ENCODE results near the gene ATP13A2.

The ATP13A2 gene

GRCh38 chr1:17020502-17020901 is 8.8 kb upstream of the ATP13A2 start:
- Histone ChIP-seq H4K20me1 (ENCODE audit: insufficient read depth, low read length) (no peaks in the 10 kb centered on the region), H3K27ac (ENCODE audit: low read length) (no peak overlapping the region), H3K4me2 (ENCODE audit: insufficient read depth, low read length) (no peak overlapping the region), H3K79me2 (ENCODE audit: insufficient read depth, low read length) (no peaks in the 10 kb centered on the region), H3K4me3 (ENCODE audit: low read depth in 1 of 2, low read length in 2 of 2) (no peak overlapping the region), H3K36me3 (ENCODE audit: insufficient read depth, low read length) (peaks cover 71% of the 10 kb centered on the region), H2AFZ (ENCODE audit: low read depth, low read length) (no peak overlapping the region), H3K9me3 (ENCODE audit: insufficient read depth, low read length, severe bottlenecking) (no peaks in the 10 kb centered on the region), H3K9ac (ENCODE audit: low read depth, low read length) (no peak overlapping the region), H3K4me1 (ENCODE audit: insufficient read depth, low read length) (no peaks in the 10 kb centered on the region), H3K27me3 (ENCODE audit: insufficient read depth, low read length, poor library complexity) (no peaks in the 10 kb centered on the region)
- ATAC-seq (ENCODE audit: insufficient read depth, low read depth) (no peak), DNase-seq (no peak)
- no peak for TF ChIP-seq EZH2 (IDR thresholded peaks at IDR 0.05; ENCODE audit: borderline replicate concordance, low read depth, low read length, severe bottlenecking)
- TF ChIP-seq, protein P1, sequence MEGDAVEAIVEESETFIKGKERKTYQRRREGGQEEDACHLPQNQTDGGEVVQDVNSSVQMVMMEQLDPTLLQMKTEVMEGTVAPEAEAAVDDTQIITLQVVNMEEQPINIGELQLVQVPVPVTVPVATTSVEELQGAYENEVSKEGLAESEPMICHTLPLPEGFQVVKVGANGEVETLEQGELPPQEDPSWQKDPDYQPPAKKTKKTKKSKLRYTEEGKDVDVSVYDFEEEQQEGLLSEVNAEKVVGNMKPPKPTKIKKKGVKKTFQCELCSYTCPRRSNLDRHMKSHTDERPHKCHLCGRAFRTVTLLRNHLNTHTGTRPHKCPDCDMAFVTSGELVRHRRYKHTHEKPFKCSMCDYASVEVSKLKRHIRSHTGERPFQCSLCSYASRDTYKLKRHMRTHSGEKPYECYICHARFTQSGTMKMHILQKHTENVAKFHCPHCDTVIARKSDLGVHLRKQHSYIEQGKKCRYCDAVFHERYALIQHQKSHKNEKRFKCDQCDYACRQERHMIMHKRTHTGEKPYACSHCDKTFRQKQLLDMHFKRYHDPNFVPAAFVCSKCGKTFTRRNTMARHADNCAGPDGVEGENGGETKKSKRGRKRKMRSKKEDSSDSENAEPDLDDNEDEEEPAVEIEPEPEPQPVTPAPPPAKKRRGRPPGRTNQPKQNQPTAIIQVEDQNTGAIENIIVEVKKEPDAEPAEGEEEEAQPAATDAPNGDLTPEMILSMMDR (IDR thresholded peaks at IDR 0.05; ENCODE audit: borderline replicate concordance, extremely low read depth, low read length, poor library complexity, severe bottlenecking), result no peak

- no peaks in the 10 kb centered on the region for H3K9me3 ChIP-seq (ENCODE audit: insufficient read depth, low read length, severe bottlenecking)
- TF ChIP-seq, protein P1 (IDR thresholded peaks at IDR 0.05; ENCODE audit: borderline replicate concordance, extremely low read depth, low read length, poor library complexity, severe bottlenecking), result no peak
- no peak for TF ChIP-seq EZH2 (IDR thresholded peaks at IDR 0.05; ENCODE audit: borderline replicate concordance, low read depth, low read length, severe bottlenecking)
- no peak overlapping the region for H3K4me2 ChIP-seq (ENCODE audit: insufficient read depth, low read length)
- no peak overlapping the region for H3K9ac ChIP-seq (ENCODE audit: low read depth, low read length)
- no peak overlapping the region for H3K4me3 ChIP-seq (ENCODE audit: low read depth in 1 of 2, low read length in 2 of 2)
- no peak overlapping the region for H2AFZ ChIP-seq (ENCODE audit: low read depth, low read length)
- H3K79me2 ChIP-seq (ENCODE audit: insufficient read depth, low read length), result no peaks in the 10 kb centered on the region
- no peaks in the 10 kb centered on the region for H4K20me1 ChIP-seq (ENCODE audit: insufficient read depth, low read length)
- DNase-seq (no peak), ATAC-seq (ENCODE audit: insufficient read depth, low read depth) (no peak)
- no peak overlapping the region for H3K27ac ChIP-seq (ENCODE audit: low read length)
- no peaks in the 10 kb centered on the region for H3K27me3 ChIP-seq (ENCODE audit: insufficient read depth, low read length, poor library complexity)
- H3K4me1 ChIP-seq (ENCODE audit: insufficient read depth, low read length), result no peaks in the 10 kb centered on the region
- H3K36me3 ChIP-seq (ENCODE audit: insufficient read depth, low read length), result peaks cover 59% of the 10 kb centered on the region
Observed at GRCh38 chr1:17018849-17019248, 7.1 kb upstream of the ATP13A2 start.

- no peak for DNase-seq
- H3K4me1 ChIP-seq (ENCODE audit: insufficient read depth, low read length), result peaks cover 1% of the 10 kb centered on the region; the same call in 1 of the 2 replicates
- no peak overlapping the region for H3K27ac ChIP-seq (ENCODE audit: low read length)
- no peak overlapping the region for H2AFZ ChIP-seq (ENCODE audit: low read depth, low read length)
- H3K4me2 ChIP-seq (ENCODE audit: insufficient read depth, low read length), result no peak overlapping the region
- H3K9me3 ChIP-seq (ENCODE audit: insufficient read depth, low read length, severe bottlenecking), result no peaks in the 10 kb centered on the region
- peaks cover 45% of the 10 kb centered on the region for H3K36me3 ChIP-seq (ENCODE audit: insufficient read depth, low read length)
- H3K9ac ChIP-seq (ENCODE audit: low read depth, low read length), result no peak overlapping the region
- H4K20me1 ChIP-seq (ENCODE audit: insufficient read depth, low read length), result no peaks in the 10 kb centered on the region
- TF ChIP-seq, protein P1 (IDR thresholded peaks at IDR 0.05; ENCODE audit: borderline replicate concordance, extremely low read depth, low read length, poor library complexity, severe bottlenecking), result no peak
- no peak for TF ChIP-seq EZH2 (IDR thresholded peaks at IDR 0.05; ENCODE audit: borderline replicate concordance, low read depth, low read length, severe bottlenecking)
- H3K27me3 ChIP-seq (ENCODE audit: insufficient read depth, low read length, poor library complexity), result no peaks in the 10 kb centered on the region
- no peak overlapping the region for H3K4me3 ChIP-seq (ENCODE audit: low read depth in 1 of 2, low read length in 2 of 2)
- H3K79me2 ChIP-seq (ENCODE audit: insufficient read depth, low read length), result no peaks in the 10 kb centered on the region
- ATAC-seq (ENCODE audit: insufficient read depth, low read depth), result no peak
Observed at GRCh38 chr1:17017435-17017834, 5.7 kb upstream of the ATP13A2 start.

- DNase-seq, result no peak
- H3K27me3 ChIP-seq (ENCODE audit: insufficient read depth, low read length, poor library complexity), result no peaks in the 10 kb centered on the region
- H3K36me3 ChIP-seq (ENCODE audit: insufficient read depth, low read length), result peaks cover 33% of the 10 kb centered on the region
- H3K9ac ChIP-seq (ENCODE audit: low read depth, low read length), result no peak overlapping the region
- H2AFZ ChIP-seq (ENCODE audit: low read depth, low read length), result no peak overlapping the region
- no peaks in the 10 kb centered on the region for H4K20me1 ChIP-seq (ENCODE audit: insufficient read depth, low read length)
- H3K9me3 ChIP-seq (ENCODE audit: insufficient read depth, low read length, severe bottlenecking), result no peaks in the 10 kb centered on the region
- H3K79me2 ChIP-seq (ENCODE audit: insufficient read depth, low read length), result peaks cover under 1% of the 10 kb centered on the region; the same call in 1 of the 2 replicates
- H3K27ac ChIP-seq (ENCODE audit: low read length), result no peak overlapping the region
- no peak for ATAC-seq (ENCODE audit: insufficient read depth, low read depth)
- TF ChIP-seq, protein P1 (IDR thresholded peaks at IDR 0.05; ENCODE audit: borderline replicate concordance, extremely low read depth, low read length, poor library complexity, severe bottlenecking), result no peak
- no peak for TF ChIP-seq EZH2 (IDR thresholded peaks at IDR 0.05; ENCODE audit: borderline replicate concordance, low read depth, low read length, severe bottlenecking)
- peaks cover 7% of the 10 kb centered on the region for H3K4me1 ChIP-seq (ENCODE audit: insufficient read depth, low read length)
- no peak overlapping the region for H3K4me2 ChIP-seq (ENCODE audit: insufficient read depth, low read length)
- H3K4me3 ChIP-seq (ENCODE audit: low read depth in 1 of 2, low read length in 2 of 2), result no peak overlapping the region
Observed at GRCh38 chr1:17016317-17016661, 4.6 kb upstream of the ATP13A2 start.

Data from DND-41 (cell line).